ENCODE data around the gene VAC14. TPM values are rescaled to one million over a fixed set of nuclear protein-coding genes. Genes with fewer than 3 reads are reported as not detected.

The VAC14 gene
- total RNA-seq, 2 donors from 2014 or later, result 25.8 to 28.4 TPM

GRCh38 chr16:70715860-70716357 lies 85.0 kb downstream of the VAC14 start:
- DNase-seq (ENCODE audit: low spot score), result no peak
- intact Hi-C loops (cut with DNase I), result no loop called here

- intact Hi-C loops (cut with DNase I), result no loop called here
- DNase-seq (ENCODE audit: low spot score), result peak; percentile 94
Measured at GRCh38 chr16:70715055-70715858, 85.7 kb downstream of the VAC14 start.

GRCh38 chr16:70714581-70715054 lies 86.3 kb downstream of the VAC14 start:
- DNase-seq (ENCODE audit: low spot score), result no peak
- intact Hi-C loops (cut with DNase I), result no loop called here

- no peak for DNase-seq (ENCODE audit: low spot score)
- intact Hi-C loops (cut with DNase I), result no loop called here
Measured at GRCh38 chr16:70713824-70714223, 87.1 kb downstream of the VAC14 start.

GRCh38 chr16:70713342-70713741 lies 87.6 kb downstream of the VAC14 start:
- DNase-seq (ENCODE audit: low spot score), result no peak
- intact Hi-C loops (cut with DNase I), result no loop called here

- no peak for DNase-seq (ENCODE audit: low spot score)
- intact Hi-C loops (cut with DNase I), result no loop called here
Measured at GRCh38 chr16:70712942-70713341, 88.0 kb downstream of the VAC14 start.

- intact Hi-C loops (cut with DNase I), result no loop called here
Measured at GRCh38 chr16:70712359-70712758, 88.6 kb downstream of the VAC14 start.

GRCh38 chr16:70711211-70712031 lies 89.5 kb downstream of the VAC14 start:
- no peak for DNase-seq (ENCODE audit: low spot score)
- intact Hi-C loops (cut with DNase I), result no loop called here

More at GRCh38 chr16:70712359-70712758, 88.6 kb downstream of the VAC14 start:
- no peak for DNase-seq (ENCODE audit: low spot score)

- DNase-seq (ENCODE audit: low spot score), result no peak
- intact Hi-C loops (cut with DNase I), result no loop called here
Measured at GRCh38 chr16:70710422-70711210, 90.3 kb downstream of the VAC14 start.

- no peak for DNase-seq (ENCODE audit: low spot score)
- intact Hi-C loops (cut with DNase I), result no loop called here
Measured at GRCh38 chr16:70709942-70710341, 91.0 kb downstream of the VAC14 start.

GRCh38 chr16:70709457-70709856 lies 91.5 kb downstream of the VAC14 start:
- DNase-seq (ENCODE audit: low spot score), result no peak
- intact Hi-C loops (cut with DNase I), result no loop called here

- DNase-seq (ENCODE audit: low spot score), result no peak
- intact Hi-C loops (cut with DNase I), result no loop called here
Measured at GRCh38 chr16:70708366-70709246, 92.4 kb downstream of the VAC14 start.

GRCh38 chr16:70706948-70707465 lies 94.0 kb downstream of the VAC14 start:
- intact Hi-C loops (cut with DNase I), result no loop called here
- no peak for DNase-seq (ENCODE audit: low spot score)

GRCh38 chr16:70705056-70705455 lies 95.9 kb downstream of the VAC14 start:
- DNase-seq (ENCODE audit: low spot score), result no peak
- intact Hi-C loops (cut with DNase I), result no loop called here

GRCh38 chr16:70704586-70704985 lies 96.4 kb downstream of the VAC14 start:
- no peak for DNase-seq (ENCODE audit: low spot score)
- intact Hi-C loops (cut with DNase I), result loop anchor here in 1 of 2 donors (5.0 kb wide), 1 partner anchor 33 kb away; no protein-coding TSS in a partner anchor

- no peak for DNase-seq (ENCODE audit: low spot score)
- intact Hi-C loops (cut with DNase I), result loop anchor here in 1 of 2 donors (5.0 kb wide), 1 partner anchor 33 kb away; no protein-coding TSS in a partner anchor
Measured at GRCh38 chr16:70703835-70704381, 97.0 kb downstream of the VAC14 start.

GRCh38 chr16:70703041-70703834 lies 97.7 kb downstream of the VAC14 start:
- intact Hi-C loops (cut with DNase I), result loop anchor here in 1 of 2 donors (5.0 kb wide), 1 partner anchor 34 kb away; no protein-coding TSS in a partner anchor
- peak; percentile 93 for DNase-seq (ENCODE audit: low spot score)

All from posterior vena cava (tissue), 2 donors.